Astrocyte (in vitro differentiated cells and primary cell): ENCODE measurements around the gene BCL7A. TPM values are rescaled to one million over a fixed set of nuclear protein-coding genes. Genes with fewer than 3 reads are reported as not detected.

Source experiments
- DNase-seq: peaks from one replicate; pipeline ENCODE4 v3.0.0-alpha.2; 2010; ENCODE audit warnings: low read depth
- FAIRE-seq: peaks from 2 replicates; lab custom pipeline; 2011; peaks lifted over from hg19 to GRCh38; lab: Jason Lieb, UNC
- H2AFZ ChIP-seq: 2 replicates; pipeline ENCODE4 v1.6.0; 2012; ENCODE audit warnings: low read depth, low read length, inconsistent platforms
- H3K27ac ChIP-seq: 2 replicates; pipeline ENCODE4 v1.5.1; 2011; ENCODE audit warnings: low read depth, low read length, inconsistent platforms
- H3K27me3 ChIP-seq: 2 replicates; pipeline ENCODE4 v1.6.0; 2011; ENCODE audit warnings: low read length, inconsistent platforms; ENCODE audit not compliant: insufficient read depth
- H3K36me3 ChIP-seq: 2 replicates; pipeline ENCODE4 v1.5.1; 2011; ENCODE audit warnings: low read length, inconsistent platforms; ENCODE audit not compliant: insufficient read depth
- H3K4me1 ChIP-seq: 2 replicates; pipeline ENCODE4 v1.5.1; 2011; ENCODE audit warnings: low read length, inconsistent platforms; ENCODE audit not compliant: insufficient read depth
- H3K4me2 ChIP-seq: 2 replicates; pipeline ENCODE4 v1.6.0; 2012; ENCODE audit warnings: low read length, inconsistent platforms
- H3K4me3 ChIP-seq: 2 replicates; pipeline ENCODE4 v1.5.1; 2011; ENCODE audit warnings: low read depth, mild to moderate bottlenecking, low read length, inconsistent platforms; ENCODE audit not compliant: insufficient read depth
- H3K79me2 ChIP-seq: 2 replicates; pipeline ENCODE4 v1.6.0; 2012; ENCODE audit warnings: mild to moderate bottlenecking, low read length, inconsistent platforms; ENCODE audit not compliant: insufficient read depth
- H3K9ac ChIP-seq: 2 replicates; pipeline ENCODE4 v1.6.0; 2012; ENCODE audit warnings: mild to moderate bottlenecking, low read length, inconsistent platforms
- H3K9me3 ChIP-seq: 2 replicates; pipeline ENCODE4 v1.5.1; 2012; ENCODE audit warnings: low read depth, mild to moderate bottlenecking, low read length, inconsistent platforms; ENCODE audit not compliant: insufficient read depth
- H4K20me1 ChIP-seq: 2 replicates; pipeline ENCODE4 v1.6.0; 2012; ENCODE audit warnings: low read length, inconsistent platforms; ENCODE audit not compliant: insufficient read depth
- H3K27ac Mint-ChIP-seq: one replicate; pipeline ENCODE4 v1.8.0; 2021; ENCODE audit warnings: mild to moderate bottlenecking, mixed read lengths; ENCODE audit not compliant: unreplicated experiment
- H3K27me3 Mint-ChIP-seq: one replicate; pipeline ENCODE4 v1.8.0; 2021; ENCODE audit warnings: low read depth, mixed read lengths; ENCODE audit not compliant: unreplicated experiment
- H3K36me3 Mint-ChIP-seq: one replicate; pipeline ENCODE4 v1.8.0; 2021; ENCODE audit warnings: low read depth, mixed read lengths; ENCODE audit not compliant: unreplicated experiment
- H3K4me1 Mint-ChIP-seq: one replicate; pipeline ENCODE4 v1.8.0; 2021; ENCODE audit warnings: low read depth, mixed read lengths; ENCODE audit not compliant: unreplicated experiment
- H3K4me3 Mint-ChIP-seq: one replicate; pipeline ENCODE4 v1.8.0; 2021; ENCODE audit warnings: mild to moderate bottlenecking, moderate library complexity, mixed read lengths; ENCODE audit not compliant: unreplicated experiment
- H3K9me3 Mint-ChIP-seq: one replicate; pipeline ENCODE4 v1.8.0; 2021; ENCODE audit warnings: mild to moderate bottlenecking, mixed read lengths; ENCODE audit not compliant: unreplicated experiment
- EZH2 ChIP-seq: IDR thresholded peaks from 2 replicates; pipeline ENCODE4 v1.6.1; 2012; ENCODE audit warnings: mild to moderate bottlenecking, low read length, inconsistent platforms; ENCODE audit not compliant: insufficient read depth
- total RNA-seq: library from RNA; stranded (reverse); gene quantifications from 2 replicates; pipeline ENCODE4 v1.2.1, GENCODE V29; 2021
- TF ChIP-seq, protein P1 (sequence below): IDR thresholded peaks from 2 replicates; pipeline ENCODE4 v1.5.1; 2011; ENCODE audit warnings: low read depth, mild to moderate bottlenecking, inconsistent platforms, low read length, moderate library complexity; ENCODE audit not compliant: insufficient read depth

Gene BCL7A
- total RNA-seq, 1 donor from 2014 or later: 9.6 TPM

GRCh38 chr12:122086641-122087285 lies 65.1 kb downstream of the BCL7A start:
- Histone ChIP-seq H3K79me2 (peaks cover 80% of the 10 kb centered on the region), H3K27me3 (no peaks in the 10 kb centered on the region), H3K36me3 (peaks cover 9% of the 10 kb centered on the region), H3K9me3 (no peaks in the 10 kb centered on the region), H3K4me1 (peaks cover 14% of the 10 kb centered on the region), H2AFZ (no peak overlapping the region), H3K9ac (no peak overlapping the region), H4K20me1 (peaks cover 58% of the 10 kb centered on the region), H3K4me2 (no peak overlapping the region), H3K27ac (no peak overlapping the region), H3K4me3 (no peak overlapping the region)
- H3K27me3 Mint-ChIP-seq: no peaks in the 10 kb centered on the region
- H3K4me3 Mint-ChIP-seq: no peak overlapping the region
- H3K27ac Mint-ChIP-seq: peak overlapping the region; percentile 34
- TF ChIP-seq, protein P1, sequence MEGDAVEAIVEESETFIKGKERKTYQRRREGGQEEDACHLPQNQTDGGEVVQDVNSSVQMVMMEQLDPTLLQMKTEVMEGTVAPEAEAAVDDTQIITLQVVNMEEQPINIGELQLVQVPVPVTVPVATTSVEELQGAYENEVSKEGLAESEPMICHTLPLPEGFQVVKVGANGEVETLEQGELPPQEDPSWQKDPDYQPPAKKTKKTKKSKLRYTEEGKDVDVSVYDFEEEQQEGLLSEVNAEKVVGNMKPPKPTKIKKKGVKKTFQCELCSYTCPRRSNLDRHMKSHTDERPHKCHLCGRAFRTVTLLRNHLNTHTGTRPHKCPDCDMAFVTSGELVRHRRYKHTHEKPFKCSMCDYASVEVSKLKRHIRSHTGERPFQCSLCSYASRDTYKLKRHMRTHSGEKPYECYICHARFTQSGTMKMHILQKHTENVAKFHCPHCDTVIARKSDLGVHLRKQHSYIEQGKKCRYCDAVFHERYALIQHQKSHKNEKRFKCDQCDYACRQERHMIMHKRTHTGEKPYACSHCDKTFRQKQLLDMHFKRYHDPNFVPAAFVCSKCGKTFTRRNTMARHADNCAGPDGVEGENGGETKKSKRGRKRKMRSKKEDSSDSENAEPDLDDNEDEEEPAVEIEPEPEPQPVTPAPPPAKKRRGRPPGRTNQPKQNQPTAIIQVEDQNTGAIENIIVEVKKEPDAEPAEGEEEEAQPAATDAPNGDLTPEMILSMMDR: no peak
- no peak for TF ChIP-seq EZH2
- no peaks in the 10 kb centered on the region for H3K9me3 Mint-ChIP-seq
- H3K4me1 Mint-ChIP-seq: peaks cover 46% of the 10 kb centered on the region
- FAIRE-seq: no peak
- DNase-seq: no peak
- peaks cover 44% of the 10 kb centered on the region for H3K36me3 Mint-ChIP-seq

DNA sequence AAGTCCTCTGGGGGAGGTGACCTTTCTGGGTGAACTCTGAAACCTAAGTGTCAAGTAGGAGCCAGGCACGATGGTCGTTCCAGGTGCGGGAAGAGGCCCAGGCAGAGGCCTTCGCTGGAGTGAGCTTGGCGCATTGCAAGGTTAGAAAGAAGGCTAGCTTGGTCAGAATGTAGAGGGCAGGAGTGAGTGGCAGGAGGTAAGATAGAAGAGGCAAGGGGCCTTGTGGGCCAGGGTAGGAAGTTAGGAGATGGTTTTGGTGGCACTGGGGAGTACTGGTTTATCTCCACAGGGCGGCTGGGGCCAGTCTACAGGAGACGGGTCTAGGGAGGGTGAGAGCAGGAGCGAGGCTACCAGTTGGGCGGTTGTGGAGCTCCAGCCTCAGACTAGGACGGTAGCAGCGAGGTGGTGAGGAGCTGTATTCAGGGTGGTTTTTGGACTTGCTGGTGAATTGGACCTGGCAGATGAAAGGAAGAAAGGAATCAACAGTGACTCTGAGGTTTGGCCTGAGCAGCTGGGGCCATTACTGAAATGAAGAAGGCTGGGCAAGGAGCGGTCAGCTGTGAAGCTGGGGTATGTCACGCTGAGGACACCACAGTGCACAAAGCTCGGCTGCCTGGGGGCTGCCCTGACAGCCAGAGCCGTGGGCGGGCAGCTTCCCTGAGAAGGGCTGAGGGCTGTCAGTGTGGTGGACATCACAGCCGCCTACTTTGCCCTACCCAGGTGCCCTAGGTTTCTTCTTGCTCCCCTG lies 65.9 kb downstream of the BCL7A start:
- H3K4me3 Mint-ChIP-seq: no peak overlapping the region
- no peaks in the 10 kb centered on the region for H3K9me3 ChIP-seq
- no peak overlapping the region for H3K4me3 ChIP-seq
- no peaks in the 10 kb centered on the region for H3K27me3 Mint-ChIP-seq
- peaks cover 80% of the 10 kb centered on the region for H3K79me2 ChIP-seq
- FAIRE-seq: no peak
- no peak for TF ChIP-seq EZH2
- TF ChIP-seq, protein P1: no peak
- no peaks in the 10 kb centered on the region for H3K9me3 Mint-ChIP-seq
- peaks cover 56% of the 10 kb centered on the region for H4K20me1 ChIP-seq
- H3K9ac ChIP-seq: no peak overlapping the region
- H3K27ac Mint-ChIP-seq: no peak overlapping the region
- H3K27ac ChIP-seq: no peak overlapping the region
- no peak overlapping the region for H3K4me2 ChIP-seq
- peaks cover 38% of the 10 kb centered on the region for H3K4me1 Mint-ChIP-seq
- DNase-seq: no peak
- peaks cover 9% of the 10 kb centered on the region for H3K4me1 ChIP-seq
- peaks cover 44% of the 10 kb centered on the region for H3K36me3 Mint-ChIP-seq
- peaks cover 9% of the 10 kb centered on the region for H3K36me3 ChIP-seq
- no peak overlapping the region for H2AFZ ChIP-seq
- H3K27me3 ChIP-seq: no peaks in the 10 kb centered on the region
